HG02852 (cell line): ENCODE data around the gene TEAD4.
"Not testable (repeated sequence)": the region's sequence is repeated elsewhere in the genome, so short reads cannot be mapped to it uniquely, and the experiment has no call there.

Experiments
- ATAC-seq: cut with Tn5 transposase; IDR thresholded peaks from one replicate; pipeline ENCODE4 v1.9.1; 2021; ENCODE audit warnings: mild to moderate bottlenecking, moderate library complexity; ENCODE audit not compliant: unreplicated experiment

The TEAD4 gene

GRCh38 chr12:3045494-3045893 is 86.3 kb downstream of the TEAD4 start:
- ATAC-seq: no peak

- no peak for ATAC-seq
Measured at GRCh38 chr12:3045989-3046388, 86.8 kb downstream of the TEAD4 start.

GRCh38 chr12:3046441-3047200 is 87.4 kb downstream of the TEAD4 start:
- no peak for ATAC-seq

DNA sequence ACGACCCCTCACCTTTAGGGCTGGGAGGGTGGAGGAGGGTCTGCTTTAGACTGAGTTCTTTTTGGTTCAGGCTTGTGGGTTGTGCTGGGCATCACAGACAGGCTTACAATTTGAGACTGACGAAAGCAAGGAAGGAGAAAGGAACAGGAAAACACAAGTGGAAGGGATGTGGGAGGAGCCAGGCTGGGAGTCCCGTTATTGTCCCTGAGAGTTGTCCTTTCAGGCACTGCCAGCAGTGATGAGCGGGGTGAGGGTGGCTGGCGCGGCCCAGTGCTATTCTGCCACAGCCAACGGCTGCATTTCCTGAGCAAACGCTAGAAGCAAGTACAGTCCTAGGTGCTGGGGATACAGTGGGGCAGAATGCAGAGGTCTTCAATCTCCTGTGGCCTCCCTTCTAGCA is 88.8 kb downstream of the TEAD4 start:
- no peak for ATAC-seq

DNA sequence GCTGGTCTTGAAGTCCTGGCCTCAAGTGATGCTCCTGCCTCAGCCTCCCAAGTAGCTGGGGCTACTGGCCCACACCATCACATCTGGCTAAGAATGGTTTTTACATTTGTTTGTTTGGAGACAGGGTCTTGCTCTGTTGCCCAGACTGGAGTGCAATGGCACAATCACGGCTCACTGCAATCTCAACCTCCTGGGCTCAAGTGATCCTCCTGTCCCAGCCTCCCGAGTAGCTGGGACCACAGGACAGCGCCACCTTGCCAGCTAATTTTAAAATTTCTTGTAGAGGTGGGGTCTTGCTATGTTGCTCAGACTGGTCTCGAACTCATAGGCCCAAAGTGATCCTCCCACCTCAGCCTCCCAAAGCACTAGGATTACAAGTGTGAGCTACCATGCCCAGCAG is 89.3 kb downstream of the TEAD4 start:
- no peak for ATAC-seq

- ATAC-seq: no peak
Measured at GRCh38 chr12:3049176-3049575, 90.0 kb downstream of the TEAD4 start.

- ATAC-seq: no peak
Measured at GRCh38 chr12:3049611-3050249, 90.5 kb downstream of the TEAD4 start.

DNA sequence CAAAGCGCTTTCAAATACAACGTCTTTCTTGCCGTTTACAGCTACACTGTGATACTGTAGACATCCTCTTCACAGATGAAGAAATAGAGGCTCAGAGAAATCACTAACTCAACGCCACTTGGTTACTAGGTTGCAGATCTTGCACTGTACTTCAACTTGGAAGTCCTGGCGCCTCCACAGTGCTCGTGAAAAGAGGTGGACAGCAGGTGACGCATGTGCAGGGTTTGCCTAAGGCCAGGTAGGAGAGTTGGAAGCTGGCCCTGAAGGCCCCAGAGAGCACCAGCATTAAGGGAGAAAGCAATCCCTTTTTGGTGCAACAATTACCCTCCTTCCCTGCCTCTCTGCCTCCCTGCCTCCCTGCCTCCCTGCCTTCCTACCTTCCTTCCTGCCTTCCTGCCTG is 95.2 kb downstream of the TEAD4 start:
- no peak for ATAC-seq

DNA sequence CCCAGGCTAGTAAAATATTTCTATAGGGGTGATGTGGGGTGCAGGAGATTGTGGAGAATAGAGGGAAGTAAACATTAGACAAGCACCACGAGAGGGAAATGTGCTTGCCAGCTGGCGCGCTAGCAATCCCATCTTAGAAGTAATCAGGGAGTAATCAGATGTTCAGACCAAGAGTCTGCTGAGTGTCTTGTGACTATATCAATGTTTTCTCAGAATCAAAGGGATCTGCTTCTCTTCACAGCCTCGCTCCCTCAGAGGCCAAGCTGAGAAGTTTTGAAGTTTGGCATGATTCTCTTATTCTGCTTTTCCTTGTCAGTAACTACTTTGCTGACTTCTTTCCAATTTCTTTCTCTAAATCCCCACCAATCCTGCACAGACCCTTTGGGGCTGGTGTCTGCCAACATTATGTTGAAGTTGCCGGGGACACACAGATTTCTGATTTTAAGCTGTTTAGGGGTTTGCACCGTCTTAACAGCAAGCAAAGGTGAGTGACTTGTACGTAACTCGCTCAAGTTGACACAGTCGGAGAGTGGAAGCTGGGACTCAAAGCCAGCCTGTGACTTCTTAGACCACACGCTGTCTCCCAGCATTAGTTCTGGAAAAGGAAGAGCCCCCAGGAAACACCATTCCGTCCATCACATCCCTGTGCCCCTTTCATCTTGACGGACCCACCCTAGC is 96.0 kb downstream of the TEAD4 start:
- ATAC-seq: no peak

DNA sequence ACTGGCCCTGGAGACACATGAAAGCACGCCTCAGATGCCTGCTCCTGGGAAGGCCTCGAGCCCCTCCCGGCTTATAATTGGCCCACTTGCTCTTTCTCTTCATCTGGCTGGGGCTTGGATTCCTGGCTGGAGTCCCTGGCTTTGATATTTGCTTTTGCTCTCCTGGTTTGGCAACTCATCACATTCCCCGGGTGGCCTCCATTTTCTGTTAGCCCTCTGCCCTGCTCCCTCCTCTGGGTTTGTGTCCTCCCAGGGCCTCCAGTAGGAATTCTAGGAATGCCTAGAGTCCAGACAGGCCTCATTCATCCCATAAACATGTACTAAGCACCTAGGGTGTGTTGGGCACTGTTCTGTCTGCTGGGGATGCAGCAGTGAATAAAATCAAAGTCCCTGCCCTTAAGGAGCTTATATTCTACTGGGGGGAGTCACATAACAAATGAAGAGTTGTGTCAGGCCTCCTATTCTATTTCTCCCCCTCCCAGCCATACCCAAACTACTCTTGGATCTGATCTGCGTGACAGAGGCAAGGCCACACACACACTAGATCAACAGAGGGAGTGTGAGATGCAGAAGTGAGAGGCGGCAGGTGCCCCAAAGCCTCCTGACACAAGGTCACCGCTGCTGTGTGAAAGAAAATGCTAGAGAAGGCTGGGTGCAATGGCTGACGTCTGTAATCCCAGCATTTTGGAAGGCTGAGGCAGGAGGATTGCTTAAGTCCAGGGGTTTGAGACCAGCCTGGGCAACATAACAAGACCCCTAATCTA is 96.7 kb downstream of the TEAD4 start:
- ATAC-seq: no peak

GRCh38 chr12:3061059-3061458 is 101.9 kb downstream of the TEAD4 start:
- no peak for ATAC-seq

GRCh38 chr12:3061501-3062215 is 102.5 kb downstream of the TEAD4 start:
- no peak for ATAC-seq

DNA sequence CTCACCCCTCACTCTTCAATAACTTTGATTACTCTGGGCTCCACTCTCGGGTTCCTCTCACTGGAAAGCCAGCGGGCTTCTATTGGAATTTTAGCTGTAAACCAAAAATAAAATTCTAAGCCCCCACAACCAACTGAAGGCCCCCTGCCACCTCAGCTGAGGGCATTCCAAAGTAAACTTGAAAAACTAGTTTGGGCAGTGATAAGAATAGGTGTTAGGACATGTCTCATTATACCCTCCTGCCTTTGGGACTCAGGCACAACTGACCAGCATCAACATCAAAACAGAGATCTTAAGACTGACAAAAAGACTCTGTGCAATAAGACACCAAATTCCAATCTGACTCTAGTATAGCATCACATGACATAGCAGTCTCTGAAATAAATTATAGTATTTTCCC is 106.1 kb downstream of the TEAD4 start:
- ATAC-seq: no peak

DNA sequence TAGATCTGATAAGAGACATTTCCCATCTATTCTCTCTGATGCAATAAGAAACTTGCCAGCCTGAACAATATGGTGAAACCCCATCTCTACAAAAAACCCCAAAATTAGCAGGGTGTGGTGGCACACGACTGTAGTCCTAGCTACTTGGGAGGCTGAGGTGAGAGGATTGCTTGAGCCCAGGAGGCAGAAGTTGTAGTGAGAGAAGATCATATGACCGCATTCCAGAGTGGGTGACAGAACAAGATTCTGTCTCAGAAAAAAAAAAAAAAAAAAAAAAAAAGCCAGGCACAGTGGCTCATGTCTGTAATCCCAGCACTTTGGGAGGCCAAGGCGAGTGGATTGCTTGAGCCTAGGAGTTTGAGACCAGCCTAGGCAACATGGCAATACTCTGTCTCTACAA is 106.6 kb downstream of the TEAD4 start:
- ATAC-seq: not testable (repeated sequence)

GRCh38 chr12:3069714-3070113 is 110.5 kb downstream of the TEAD4 start:
- ATAC-seq: no peak

- no peak for ATAC-seq
Measured at GRCh38 chr12:3071107-3071506, 111.9 kb downstream of the TEAD4 start.

- no peak for ATAC-seq
Measured at GRCh38 chr12:3071710-3072109, 112.5 kb downstream of the TEAD4 start.

DNA sequence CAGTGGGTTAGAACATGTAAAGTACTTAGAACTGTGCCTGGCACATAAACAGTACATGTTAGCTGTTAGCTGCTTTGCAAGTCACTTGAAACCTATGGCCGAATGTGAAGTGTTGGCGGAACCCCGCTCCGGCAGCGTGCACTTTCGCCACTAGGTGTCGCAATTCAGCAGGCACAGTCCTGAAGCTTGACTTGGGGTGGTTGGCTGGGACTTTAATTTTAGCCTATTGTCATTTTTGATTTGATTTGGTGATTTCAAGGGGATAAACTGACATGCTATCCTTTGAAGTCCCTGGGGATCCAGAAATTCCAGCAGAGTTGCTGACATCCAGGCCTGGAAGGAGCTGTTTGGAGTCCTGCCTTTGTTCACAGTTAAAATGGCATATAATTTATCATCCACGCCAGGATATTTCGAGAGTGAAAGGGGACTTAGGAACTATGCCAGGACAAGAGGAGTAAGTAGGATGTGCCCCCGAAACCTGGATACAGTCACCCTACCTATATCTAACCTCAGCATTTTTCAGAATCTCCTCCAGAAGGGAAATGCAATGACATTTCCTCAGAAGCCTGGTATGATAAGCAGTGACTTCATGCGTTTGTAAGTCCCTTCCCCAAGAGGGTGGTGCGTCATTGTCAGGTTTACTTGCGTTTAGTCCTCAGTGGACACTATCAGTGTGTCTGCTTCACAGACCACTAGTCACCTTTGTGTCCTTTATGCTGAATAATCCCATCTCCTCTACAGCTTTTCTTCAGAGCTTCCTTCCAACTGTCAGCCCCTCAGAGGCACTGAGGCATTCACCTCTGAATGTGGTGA is 114.4 kb downstream of the TEAD4 start:
- ATAC-seq: no peak

- ATAC-seq: no peak
Measured at GRCh38 chr12:3075315-3075714, 116.1 kb downstream of the TEAD4 start.
